Measurements from ENCODE around the gene IRX4.

Gene IRX4

DNA sequence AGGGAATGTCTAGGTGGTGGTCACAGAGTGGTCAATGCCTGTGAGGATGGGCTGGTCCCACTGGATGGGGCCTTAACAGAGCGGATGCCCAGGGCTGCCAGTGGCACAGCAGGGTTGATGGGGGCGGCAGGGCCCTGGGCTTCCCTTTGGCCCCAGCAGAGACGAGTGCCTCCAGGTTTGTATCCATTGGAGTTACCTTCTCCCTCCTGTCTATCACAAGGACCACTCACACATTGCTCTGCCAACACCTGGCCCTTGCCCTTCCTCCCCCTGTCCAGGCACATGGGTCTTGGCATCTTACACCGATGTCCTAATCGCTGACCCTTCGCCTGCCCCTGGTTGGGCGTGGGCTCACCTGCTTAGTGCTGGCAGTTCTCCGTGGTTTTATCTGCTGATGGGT, 26.2 kb upstream of the IRX4 start:
- no peak overlapping the region for H3K4me3 ChIP-seq (ENCODE audit: low read length)
- no peak for TF ChIP-seq ZNF274 (IDR thresholded peaks at IDR 0.05; ENCODE audit: low read depth, low read length)

DNA sequence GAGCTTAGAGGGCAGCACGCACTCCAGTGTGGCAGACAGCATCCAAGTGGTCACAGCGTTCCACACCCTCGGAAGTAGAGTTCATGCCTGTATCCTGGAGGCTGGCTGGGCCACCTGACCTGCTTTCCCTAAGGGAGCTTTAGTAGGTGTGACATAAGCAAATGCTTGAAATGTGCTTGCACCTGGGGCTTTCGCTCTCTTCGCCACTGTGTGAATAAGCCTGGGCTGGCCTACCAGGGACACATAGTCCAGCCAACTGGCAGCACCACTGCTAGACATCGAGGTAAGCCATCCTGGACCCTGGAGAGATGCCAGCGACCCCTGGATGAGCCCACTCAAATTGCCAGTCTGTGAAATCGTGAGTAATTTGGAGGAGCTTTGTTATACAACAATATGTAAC, 24.9 kb upstream of the IRX4 start:
- no peak overlapping the region for H3K4me3 ChIP-seq (ENCODE audit: low read length)
- TF ChIP-seq ZNF274 (IDR thresholded peaks at IDR 0.05; ENCODE audit: low read depth, low read length) = no peak

DNA sequence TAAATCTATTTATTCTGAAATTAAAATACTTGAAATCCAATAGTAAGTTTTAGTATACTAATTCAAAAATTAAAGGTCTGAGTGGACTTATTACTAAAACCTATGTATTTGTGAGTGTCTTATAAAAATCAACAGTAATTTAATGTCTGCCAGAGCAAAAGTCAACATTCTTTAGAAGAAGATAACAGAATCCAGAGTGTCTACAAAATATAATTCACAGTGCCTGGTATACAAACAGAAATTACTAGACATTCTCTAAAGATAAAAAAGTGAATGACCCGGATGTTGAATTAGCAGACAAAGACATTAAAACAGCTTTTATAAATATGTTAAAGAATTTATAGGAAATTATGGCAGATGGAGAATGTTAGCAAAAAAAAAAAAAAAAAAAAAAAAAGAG, 22.4 kb upstream of the IRX4 start:
- no peak overlapping the region for H3K4me3 ChIP-seq (ENCODE audit: low read length)
- no peak for TF ChIP-seq ZNF274 (IDR thresholded peaks at IDR 0.05; ENCODE audit: low read depth, low read length)

DNA sequence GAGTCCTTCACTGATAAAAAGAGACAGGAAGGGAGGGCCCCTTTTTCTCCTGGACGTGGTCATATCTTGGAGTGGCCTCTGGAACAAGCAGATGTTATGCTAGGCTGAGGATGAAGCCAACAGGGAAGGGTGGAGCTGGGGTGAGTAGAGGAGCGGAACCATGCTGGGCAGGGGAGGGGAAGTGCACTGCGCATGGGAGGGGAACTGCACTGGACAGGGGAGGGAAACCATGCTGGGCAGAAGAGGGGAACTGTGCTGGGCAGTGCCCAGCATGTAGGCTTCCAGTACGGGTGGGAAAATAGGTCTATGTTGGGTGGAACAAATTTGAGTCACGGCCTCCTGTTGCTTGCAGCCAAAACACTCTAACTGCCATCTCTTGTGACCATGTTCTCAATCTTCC, 19.3 kb upstream of the IRX4 start:
- TF ChIP-seq ZNF274 (IDR thresholded peaks at IDR 0.05; ENCODE audit: low read depth, low read length) = no peak
- no peak overlapping the region for H3K4me3 ChIP-seq (ENCODE audit: low read length)

DNA sequence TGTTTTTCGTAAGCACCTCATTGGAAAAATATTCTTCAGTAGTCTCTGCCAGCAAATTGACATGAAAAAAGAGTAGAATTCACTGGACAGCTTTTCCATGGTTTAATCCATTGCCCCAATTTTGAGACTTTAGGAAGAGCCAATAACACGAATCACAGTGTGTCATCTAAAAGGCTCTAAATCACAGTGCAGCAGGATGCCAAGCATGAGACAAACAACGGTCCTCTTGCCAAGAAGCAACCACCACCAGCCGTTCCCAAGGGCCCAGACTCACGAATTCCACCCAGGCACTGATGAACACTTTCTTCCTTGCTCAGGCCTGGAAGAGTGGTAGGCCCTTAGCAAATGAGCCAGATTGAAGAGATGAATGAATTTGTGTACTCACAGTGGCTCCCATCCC, 18.3 kb upstream of the IRX4 start:
- no peak for TF ChIP-seq ZNF274 (IDR thresholded peaks at IDR 0.05; ENCODE audit: low read depth, low read length)
- no peak overlapping the region for H3K4me3 ChIP-seq (ENCODE audit: low read length)

DNA sequence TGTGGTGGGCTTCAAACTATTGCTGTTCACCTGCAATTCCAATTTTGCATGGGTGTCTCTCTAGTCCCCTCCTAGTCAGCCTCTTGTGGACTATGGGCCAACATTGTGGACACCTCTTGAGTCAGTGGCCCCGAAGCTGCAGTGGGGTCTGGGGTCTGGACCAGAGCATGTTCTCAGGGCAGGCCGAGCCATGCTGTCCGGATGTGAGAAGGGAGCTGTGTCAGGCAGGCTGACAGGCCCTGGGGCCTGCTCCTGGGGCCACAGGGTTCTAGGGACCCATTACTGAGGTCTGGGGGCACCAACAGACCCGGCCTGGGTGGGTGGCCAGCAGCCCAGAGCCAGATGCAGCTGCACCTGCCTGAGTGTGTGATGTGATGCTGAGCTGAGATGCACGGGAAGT, 16.5 kb upstream of the IRX4 start:
- no peak for TF ChIP-seq ZNF274 (IDR thresholded peaks at IDR 0.05; ENCODE audit: low read depth, low read length)
- no peak overlapping the region for H3K4me3 ChIP-seq (ENCODE audit: low read length)

DNA sequence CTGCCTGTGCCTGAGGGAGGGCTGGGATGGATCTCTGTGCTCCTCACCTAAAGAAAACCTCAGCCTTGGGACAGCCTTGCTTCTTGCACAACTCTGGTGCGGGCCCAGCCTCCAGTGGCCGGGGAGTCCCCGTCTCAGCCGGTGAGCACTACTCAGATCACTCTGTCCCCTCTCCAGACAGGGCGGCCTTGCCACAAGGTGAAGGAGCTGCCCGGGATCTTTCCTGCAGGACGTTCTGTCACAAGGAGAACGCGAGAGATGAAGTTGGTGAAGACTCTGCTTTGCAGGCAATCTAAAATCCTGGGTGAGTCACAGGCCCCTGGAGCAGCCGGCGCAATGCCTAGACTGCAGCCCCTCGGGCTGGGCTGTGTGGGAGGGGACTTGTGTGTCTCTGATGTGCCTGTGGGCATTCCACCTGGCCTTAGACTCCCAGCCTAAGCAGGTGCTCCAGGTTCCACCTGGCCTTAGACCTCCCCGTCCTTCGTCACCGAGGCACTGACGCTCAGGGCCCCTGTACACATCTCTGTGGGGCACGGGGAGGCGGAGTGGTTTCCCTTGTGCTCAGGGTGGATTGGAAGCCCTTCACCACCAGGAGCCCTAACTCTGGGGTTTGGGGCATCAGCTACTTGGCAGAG, 15.2 kb upstream of the IRX4 start:
- TF ChIP-seq ZNF274 (IDR thresholded peaks at IDR 0.05; ENCODE audit: low read depth, low read length) = no peak
- no peak overlapping the region for H3K4me3 ChIP-seq (ENCODE audit: low read length)

DNA sequence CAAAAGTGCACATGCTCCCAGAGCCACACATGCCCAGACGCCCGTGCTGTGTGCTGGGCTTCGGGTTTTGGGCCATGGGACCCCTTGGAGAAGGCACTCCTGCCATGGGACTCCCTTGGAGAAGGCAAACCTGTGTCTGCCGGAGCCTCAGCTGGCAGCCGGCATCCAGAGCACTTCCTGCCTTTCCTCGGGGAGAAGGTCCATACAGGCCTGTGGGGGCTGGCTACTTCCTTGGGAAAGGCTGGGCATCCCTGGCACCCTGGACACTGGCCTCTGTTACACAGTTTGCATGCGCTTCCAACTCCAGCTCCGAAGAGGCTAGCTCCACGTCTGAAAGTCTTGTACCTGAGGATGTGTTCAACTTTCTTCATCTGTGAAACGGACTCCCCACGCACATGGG, 14.7 kb upstream of the IRX4 start:
- H3K4me3 ChIP-seq (ENCODE audit: low read length) = no peak overlapping the region
- TF ChIP-seq ZNF274 (IDR thresholded peaks at IDR 0.05; ENCODE audit: low read depth, low read length) = no peak

DNA sequence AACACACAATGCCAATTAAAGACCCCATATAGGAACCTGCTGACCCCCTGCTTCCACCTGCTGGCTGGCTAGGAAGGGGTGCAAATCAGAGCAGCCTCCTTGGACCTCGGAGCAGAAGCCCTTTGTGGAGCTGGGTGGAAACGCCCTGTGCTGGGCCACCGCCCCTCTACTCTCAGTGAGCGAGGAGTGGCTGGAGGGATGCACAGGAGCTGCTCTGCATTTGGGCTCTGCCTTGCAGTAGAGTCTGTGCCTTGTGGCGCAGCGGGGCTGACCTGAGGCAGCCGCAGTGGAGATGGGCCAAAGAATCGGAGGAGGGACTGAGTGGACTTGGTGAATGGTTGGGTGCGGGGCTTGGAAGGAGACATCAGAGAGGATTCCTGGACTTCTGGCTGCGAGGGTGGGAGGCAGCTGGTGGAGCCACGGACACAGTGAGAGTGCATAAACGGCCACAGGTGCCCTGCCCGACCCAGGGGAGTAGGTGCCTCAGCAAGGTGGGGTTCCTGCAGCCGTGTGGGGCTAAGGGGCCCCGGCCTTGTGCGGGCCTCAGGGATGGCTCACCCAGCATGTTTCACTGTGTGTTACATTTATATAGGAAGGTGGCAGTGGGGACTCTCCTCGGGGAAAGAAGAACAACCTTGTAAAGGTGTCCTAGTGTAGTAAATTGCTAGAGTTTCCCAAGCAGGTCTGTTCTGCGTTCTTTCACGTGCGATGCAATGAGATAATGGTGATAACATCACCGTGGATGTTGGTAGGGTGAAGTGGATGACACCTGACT, 14.1 kb upstream of the IRX4 start:
- TF ChIP-seq ZNF274 (IDR thresholded peaks at IDR 0.05; ENCODE audit: low read depth, low read length) = no peak
- H3K4me3 ChIP-seq (ENCODE audit: low read length) = no peak overlapping the region

DNA sequence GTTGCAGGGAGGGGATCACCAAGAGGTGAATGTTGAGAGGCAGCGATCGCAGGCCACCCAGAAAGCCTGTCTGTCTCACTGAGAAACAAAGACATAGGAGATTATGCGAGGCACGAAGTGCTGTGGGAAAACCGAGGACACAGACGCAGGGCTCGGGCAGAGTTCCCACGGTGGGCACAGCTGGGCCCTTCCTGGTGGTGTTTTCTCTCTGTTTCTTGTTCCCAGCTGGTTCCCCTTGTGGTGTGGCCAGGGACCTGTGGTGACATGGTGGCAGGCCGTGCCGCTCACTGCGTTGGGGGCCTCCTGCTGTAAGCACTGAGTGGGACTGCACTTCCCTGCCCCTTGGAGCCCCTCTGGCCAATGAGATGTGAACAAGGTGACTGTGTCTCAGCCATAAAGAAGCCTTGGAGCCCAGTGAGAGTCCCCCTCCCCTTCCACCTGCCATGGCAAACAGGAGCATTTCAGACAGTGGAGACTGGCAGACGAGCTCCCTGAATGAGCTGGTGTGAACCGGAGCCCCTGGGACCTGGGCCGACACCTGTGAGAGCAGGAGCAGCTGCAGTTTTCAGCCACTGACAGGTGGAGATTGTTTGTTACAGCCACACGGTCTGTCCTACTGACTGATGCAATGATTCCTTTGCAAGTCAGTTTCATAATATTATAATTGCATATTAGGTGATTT, 13.2 kb upstream of the IRX4 start:
- H3K4me3 ChIP-seq (ENCODE audit: low read length) = no peak overlapping the region
- TF ChIP-seq ZNF274 (IDR thresholded peaks at IDR 0.05; ENCODE audit: low read depth, low read length) = no peak

DNA sequence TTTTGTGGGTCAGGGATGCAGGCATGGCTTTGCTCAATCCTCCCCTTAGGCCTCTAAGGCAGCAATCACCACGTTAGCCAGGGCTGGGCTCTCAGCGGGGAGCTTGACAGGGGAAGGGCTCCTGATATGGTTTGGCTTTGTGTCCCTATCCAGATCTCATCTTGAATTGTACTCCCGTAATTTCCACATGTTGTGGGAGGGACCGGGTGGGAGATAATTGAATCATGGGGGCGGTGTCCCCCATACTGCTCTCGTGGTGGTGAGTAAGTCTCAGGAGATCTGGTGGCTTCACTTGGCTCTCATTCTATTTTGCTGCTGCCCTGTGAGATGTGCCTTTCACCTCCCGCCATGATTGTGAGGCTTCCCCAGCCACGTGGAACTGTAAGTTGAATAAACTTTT, 11.5 kb upstream of the IRX4 start:
- H3K4me3 ChIP-seq (ENCODE audit: low read length) = no peak overlapping the region
- TF ChIP-seq ZNF274 (IDR thresholded peaks at IDR 0.05; ENCODE audit: low read depth, low read length) = no peak

DNA sequence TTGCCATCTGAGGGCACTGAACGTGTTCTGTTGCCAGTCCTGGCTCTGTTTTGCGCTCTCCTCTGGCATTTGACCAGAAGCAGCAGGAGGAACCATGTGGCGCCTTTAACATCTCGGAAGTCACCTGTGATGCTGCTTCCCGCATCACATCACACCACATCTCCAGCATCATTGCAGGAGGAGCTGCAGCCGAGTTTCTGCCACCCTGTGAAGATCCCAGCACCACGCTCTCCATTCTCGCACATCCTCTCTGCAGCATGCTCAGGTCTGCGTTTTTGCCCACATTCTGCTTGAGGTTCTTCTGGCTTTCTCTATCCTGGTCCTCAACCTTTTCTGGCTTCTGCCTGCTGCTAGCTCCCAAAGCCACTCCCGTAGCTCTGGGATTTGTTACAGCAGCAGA, 11.0 kb upstream of the IRX4 start:
- no peak overlapping the region for H3K4me3 ChIP-seq (ENCODE audit: low read length)

DNA sequence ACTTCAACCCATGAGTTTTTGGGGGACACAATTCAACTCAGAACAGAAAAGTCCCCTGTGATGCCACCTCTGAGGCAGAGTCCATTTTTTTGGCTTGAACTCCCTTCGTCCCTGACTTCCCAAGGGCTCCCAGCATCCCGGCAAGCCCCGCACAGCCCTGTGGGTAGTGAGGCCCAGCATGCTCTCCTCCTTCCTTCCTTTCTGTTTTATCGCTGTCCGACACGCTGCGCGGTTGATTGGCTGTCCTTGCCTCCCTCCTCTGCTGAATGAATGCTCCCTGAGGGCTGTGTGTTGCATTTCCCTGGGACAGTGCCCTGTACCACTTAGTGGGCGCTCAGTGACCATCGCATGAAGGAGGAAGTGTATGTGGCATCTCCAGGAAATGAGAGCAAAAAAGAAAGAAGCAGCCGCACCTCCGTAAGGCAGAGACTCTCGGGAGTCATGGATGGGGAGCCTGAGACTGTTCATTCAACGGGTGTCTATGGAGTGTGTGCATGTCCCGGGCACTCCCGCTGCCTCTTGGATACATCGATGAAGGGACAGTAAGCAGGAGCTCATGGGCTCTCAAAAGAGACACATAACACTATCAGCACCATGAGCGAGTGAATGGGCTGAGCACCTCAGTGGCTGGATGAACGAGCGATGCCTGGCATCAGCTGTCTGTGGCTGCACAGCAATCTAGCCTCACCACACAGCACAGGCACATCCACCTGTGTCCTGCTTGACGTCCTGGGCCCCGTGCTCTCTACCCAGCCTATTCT, 10.1 kb upstream of the IRX4 start:
- no peak for TF ChIP-seq ZNF274 (IDR thresholded peaks at IDR 0.05; ENCODE audit: low read depth, low read length)
- H3K4me3 ChIP-seq (ENCODE audit: low read length) = no peak overlapping the region

More for the DNA sequence above, 11.0 kb upstream of the IRX4 start:
- TF ChIP-seq ZNF274 (IDR thresholded peaks at IDR 0.05; ENCODE audit: low read depth, low read length) = no peak

DNA sequence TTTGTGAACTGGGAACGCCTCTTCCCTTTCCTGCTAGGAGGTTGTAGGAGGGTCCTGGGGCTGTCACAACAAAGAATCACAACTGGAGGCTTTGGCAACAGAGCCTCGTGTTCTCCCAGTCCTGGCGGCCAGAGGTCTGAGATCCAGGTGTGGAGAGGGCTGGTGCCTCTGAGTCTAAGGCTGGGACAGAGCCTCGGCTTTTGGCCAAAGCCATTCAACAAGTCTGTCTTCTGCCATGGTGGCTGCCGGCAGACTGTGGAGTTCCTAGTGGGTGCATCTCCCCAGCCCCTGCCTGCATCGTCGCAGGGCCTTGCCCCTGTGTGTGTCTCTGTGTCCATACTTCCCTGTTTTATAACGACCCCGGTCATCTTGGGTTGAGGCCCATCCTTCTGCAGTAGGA, 9.5 kb upstream of the IRX4 start:
- no peak overlapping the region for H3K4me3 ChIP-seq (ENCODE audit: low read length)
- no peak for TF ChIP-seq ZNF274 (IDR thresholded peaks at IDR 0.05; ENCODE audit: low read depth, low read length)
